ENCODE data around the gene VDR. TPM values are rescaled to one million over a fixed set of nuclear protein-coding genes. Genes with fewer than 3 reads are reported as not detected.

Gene VDR
- total and polyA plus RNA-seq, 2 donors (not counting 1 experiment from before 2014, with no cell fraction given), result 16.2 to 24.4 TPM

DNA sequence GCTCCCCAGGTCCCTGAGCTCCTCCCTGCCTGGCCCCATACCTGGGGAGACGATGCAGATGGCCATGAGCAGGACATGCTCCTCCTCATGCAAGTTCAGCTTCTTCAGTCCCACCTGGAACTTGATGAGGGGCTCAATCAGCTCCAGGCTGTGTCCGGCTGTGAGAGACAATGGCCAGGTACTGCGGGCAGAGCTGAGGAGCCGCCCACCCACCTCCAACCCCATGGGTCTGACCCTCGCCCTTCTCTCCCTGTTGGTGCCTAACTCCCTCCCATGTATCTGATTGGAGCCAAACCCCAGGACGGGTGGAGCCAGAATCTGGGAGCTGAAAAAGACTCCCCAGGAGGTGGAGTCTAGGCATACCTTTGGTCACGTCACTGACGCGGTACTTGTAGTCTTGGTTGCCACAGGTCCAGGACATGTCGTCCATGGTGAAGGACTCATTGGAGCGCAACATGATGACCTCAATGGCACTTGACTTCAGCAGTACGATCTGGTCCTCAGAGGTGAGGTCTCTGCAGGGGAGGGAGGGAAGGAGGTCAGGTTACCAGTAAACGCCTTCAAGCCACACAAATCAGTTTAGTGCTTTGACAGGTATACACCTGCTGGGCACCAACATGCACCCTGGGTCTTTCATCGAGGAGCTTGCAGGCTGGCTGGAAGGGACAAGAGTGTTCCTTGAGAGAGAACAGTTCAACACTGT is 58.3 kb downstream of the VDR start:
- no peaks in the 10 kb centered on the region for H3K79me2 ChIP-seq (ENCODE audit: control insufficient read depth, insufficient read depth, low read length)
- no peak overlapping the region for H3K9ac ChIP-seq (ENCODE audit: insufficient read depth, low read length)
- H3K27ac ChIP-seq (ENCODE audit: insufficient read depth, low read length), result no peak overlapping the region
- H3K9me3 ChIP-seq (ENCODE audit: control insufficient read depth, insufficient read depth, low read depth, low read length), result no peaks in the 10 kb centered on the region
- no peak for TF ChIP-seq EZH2 (IDR thresholded peaks at IDR 0.05; ENCODE audit: low read length, missing control alignments)
- no peak for TF ChIP-seq CTCF (conservative IDR thresholded peaks at IDR 0.05 in 1 of 2, IDR thresholded peaks at IDR 0.05 in 1 of 2; ENCODE audit: low read depth in 1 of 2, low read length in 2 of 2)
- H3K4me2 ChIP-seq (ENCODE audit: extremely low read depth, insufficient read depth, low read length), result no peak overlapping the region
- no peak overlapping the region for H3K4me3 ChIP-seq (replicated peaks in 1 of 4; ENCODE audit: control extremely low read depth in 1 of 4, insufficient read depth in 1 of 4, low read depth in 3 of 4, low read length in 4 of 4)
- peaks cover 14% of the 10 kb centered on the region for H3K36me3 ChIP-seq (ENCODE audit: control insufficient read depth, insufficient read depth, low read length)
- peaks cover 2% of the 10 kb centered on the region for H3K4me1 ChIP-seq (ENCODE audit: control insufficient read depth, extremely low read depth, insufficient read depth, low read length)
- no peak overlapping the region for H2AFZ ChIP-seq (ENCODE audit: low read length)
- no peaks in the 10 kb centered on the region for H4K20me1 ChIP-seq (ENCODE audit: control insufficient read depth, extremely low read depth, insufficient read depth, low read length)
- no peaks in the 10 kb centered on the region for H3K27me3 ChIP-seq (ENCODE audit: control insufficient read depth, insufficient read depth, low read length)
- no peak for DNase-seq (ENCODE audit: low read depth in 2 of 2)

DNA sequence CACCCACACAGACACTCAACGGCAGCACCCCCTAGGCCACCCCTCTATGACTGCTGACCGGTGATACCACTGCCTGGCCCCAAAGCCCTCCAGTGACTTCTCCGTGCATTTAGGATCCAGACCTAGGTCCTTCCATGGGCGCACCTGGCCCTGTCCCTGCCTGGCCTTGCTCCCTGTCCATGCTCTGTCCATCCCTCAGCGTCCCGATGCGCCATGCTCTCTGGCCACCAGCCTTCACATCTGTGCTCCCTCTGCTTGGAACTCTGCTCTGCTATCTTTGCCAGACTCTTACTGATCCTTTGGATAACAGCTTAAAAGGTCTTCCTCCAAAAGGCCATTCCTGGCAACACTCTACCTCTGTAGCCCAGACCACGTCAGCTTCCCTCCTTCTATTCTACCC is 59.7 kb downstream of the VDR start:
- Histone ChIP-seq H3K27me3 (ENCODE audit: control insufficient read depth, insufficient read depth, low read length) (no peaks in the 10 kb centered on the region), H2AFZ (ENCODE audit: low read length) (no peak overlapping the region), H3K4me2 (ENCODE audit: extremely low read depth, insufficient read depth, low read length) (no peak overlapping the region), H3K27ac (ENCODE audit: insufficient read depth, low read length) (no peak overlapping the region), H3K4me1 (ENCODE audit: control insufficient read depth, extremely low read depth, insufficient read depth, low read length) (peaks cover 2% of the 10 kb centered on the region), H4K20me1 (ENCODE audit: control insufficient read depth, extremely low read depth, insufficient read depth, low read length) (no peaks in the 10 kb centered on the region), H3K36me3 (ENCODE audit: control insufficient read depth, insufficient read depth, low read length) (peaks cover 12% of the 10 kb centered on the region), H3K79me2 (ENCODE audit: control insufficient read depth, insufficient read depth, low read length) (no peaks in the 10 kb centered on the region), H3K9ac (ENCODE audit: insufficient read depth, low read length) (no peak overlapping the region), H3K4me3 (replicated peaks in 1 of 4; ENCODE audit: control extremely low read depth in 1 of 4, insufficient read depth in 1 of 4, low read depth in 3 of 4, low read length in 4 of 4) (no peak overlapping the region), H3K9me3 (ENCODE audit: control insufficient read depth, insufficient read depth, low read depth, low read length) (no peaks in the 10 kb centered on the region)
- no peak for DNase-seq (ENCODE audit: low read depth in 2 of 2)
- TF ChIP-seq EZH2 (IDR thresholded peaks at IDR 0.05; ENCODE audit: low read length, missing control alignments) (no peak), CTCF (conservative IDR thresholded peaks at IDR 0.05 in 1 of 2, IDR thresholded peaks at IDR 0.05 in 1 of 2; ENCODE audit: low read depth in 1 of 2, low read length in 2 of 2) (no peak)

- H3K27ac ChIP-seq (ENCODE audit: insufficient read depth, low read length), result no peak overlapping the region
- no peak overlapping the region for H2AFZ ChIP-seq (ENCODE audit: low read length)
- DNase-seq (ENCODE audit: low read depth in 2 of 2), result peak in 1 of 2 donors; percentile 73
- no peaks in the 10 kb centered on the region for H3K27me3 ChIP-seq (ENCODE audit: control insufficient read depth, insufficient read depth, low read length)
- no peaks in the 10 kb centered on the region for H3K9me3 ChIP-seq (ENCODE audit: control insufficient read depth, insufficient read depth, low read depth, low read length)
- peaks cover 2% of the 10 kb centered on the region for H3K4me1 ChIP-seq (ENCODE audit: control insufficient read depth, extremely low read depth, insufficient read depth, low read length)
- H3K4me3 ChIP-seq (replicated peaks in 1 of 4; ENCODE audit: control extremely low read depth in 1 of 4, insufficient read depth in 1 of 4, low read depth in 3 of 4, low read length in 4 of 4), result no peak overlapping the region
- TF ChIP-seq CTCF (conservative IDR thresholded peaks at IDR 0.05 in 1 of 2, IDR thresholded peaks at IDR 0.05 in 1 of 2; ENCODE audit: low read depth in 1 of 2, low read length in 2 of 2) (no peak), EZH2 (IDR thresholded peaks at IDR 0.05; ENCODE audit: low read length, missing control alignments) (no peak)
- no peak overlapping the region for H3K9ac ChIP-seq (ENCODE audit: insufficient read depth, low read length)
- no peaks in the 10 kb centered on the region for H3K79me2 ChIP-seq (ENCODE audit: control insufficient read depth, insufficient read depth, low read length)
- peaks cover 12% of the 10 kb centered on the region for H3K36me3 ChIP-seq (ENCODE audit: control insufficient read depth, insufficient read depth, low read length)
- H4K20me1 ChIP-seq (ENCODE audit: control insufficient read depth, extremely low read depth, insufficient read depth, low read length), result no peaks in the 10 kb centered on the region
- H3K4me2 ChIP-seq (ENCODE audit: extremely low read depth, insufficient read depth, low read length), result no peak overlapping the region
These were observed 60.4 kb downstream of the VDR start for GRCh38 chr12:47844264-47845019.
